IMR-90 (cell line): ENCODE measurements around the gene GHR. TPM values are rescaled to one million over a fixed set of nuclear protein-coding genes. Genes with fewer than 3 reads are reported as not detected.

ENCODE experiments used
- ATAC-seq: fragments of 200-7000 bp; cut with Tn5 transposase; 2 replicates; pipeline ENCODE4 v1.9.1; 2020; ENCODE audit warnings: low read depth, mild to moderate bottlenecking, moderate library complexity
- BruUV-seq: library from RNA; stranded (reverse); fragments of 400-500 nt; replicated peaks from 2 replicates; lab custom pipeline; 2021; lab: Mats Ljungman, UMichigan
- CTCF ChIA-PET: fragments of 300-600 bp; formaldehyde crosslinking; extraction: SDS; loops from one replicate; lab custom pipeline; 2021; ENCODE audit warnings: antibody characterized with exemption; lab: Yijun Ruan, JAX
- POLR2A ChIA-PET: fragments of 300-600 bp; sonication (Branson Sonifier 250); formaldehyde crosslinking; loops from one replicate; lab custom pipeline; 2022; ENCODE audit warnings: antibody characterized with exemption; ENCODE audit not compliant: unreplicated experiment; lab: Charles Lee
- DNase-seq: peaks from one replicate; pipeline ENCODE4 v3.0.0; 2013
- H2AFZ ChIP-seq: replicated peaks from 2 replicates; pipeline ENCODE3; 2013; ENCODE audit warnings: low read length, mild to moderate bottlenecking; ENCODE audit not compliant: poor library complexity
- H2AK5ac ChIP-seq: 2 replicates; pipeline ENCODE4 v1.6.1; 2013; ENCODE audit warnings: low read depth, low read length, inconsistent platforms
- H2AK9ac ChIP-seq: replicated peaks from 2 replicates; pipeline ENCODE3; 2013; ENCODE audit warnings: mild to moderate bottlenecking, low read depth, low read length, moderate library complexity; ENCODE audit not compliant: poor library complexity
- H2BK120ac ChIP-seq: 2 replicates; pipeline ENCODE4 v1.6.1; 2013; ENCODE audit warnings: low read depth, low read length, inconsistent platforms
- H2BK15ac ChIP-seq: 3 replicates; pipeline ENCODE4 v1.6.1; 2013; ENCODE audit warnings: low read depth, low read length, inconsistent platforms
- H2BK20ac ChIP-seq: 2 replicates; pipeline ENCODE4 v1.6.1; 2013; ENCODE audit warnings: low read depth, mild to moderate bottlenecking, inconsistent platforms, low read length, moderate library complexity
- H2BK5ac ChIP-seq: 2 replicates; pipeline ENCODE4 v1.6.1; 2013; ENCODE audit warnings: mild to moderate bottlenecking, low read depth, low read length, inconsistent platforms; ENCODE audit not compliant: poor library complexity, severe bottlenecking
- H3K14ac ChIP-seq: replicated peaks from 2 replicates; pipeline ENCODE4 v1.6.1; 2013; ENCODE audit warnings: low read depth, low read length, inconsistent platforms
- H3K18ac ChIP-seq: 2 replicates; pipeline ENCODE4 v1.6.1; 2013; ENCODE audit warnings: low read depth, low read length, control low read depth
- H3K23ac ChIP-seq: 2 replicates; pipeline ENCODE4 v1.6.1; 2013; ENCODE audit warnings: low read depth, low read length, inconsistent platforms
- H3K27ac ChIP-seq: 2 replicates; pipeline ENCODE4 v1.5.1; 2013; ENCODE audit warnings: mild to moderate bottlenecking, control low read depth, low read length; ENCODE audit not compliant: insufficient read depth
- H3K27me3 ChIP-seq: 2 replicates; pipeline ENCODE4 v1.6.1; 2013; ENCODE audit warnings: low read length; ENCODE audit not compliant: control insufficient read depth, insufficient read depth
- H3K36me3 ChIP-seq: 2 replicates; pipeline ENCODE4 v1.6.1; 2013; ENCODE audit warnings: low read length, mixed read lengths; ENCODE audit not compliant: control insufficient read depth, insufficient read depth
- H3K4ac ChIP-seq: 2 replicates; pipeline ENCODE4 v1.6.1; 2013; ENCODE audit warnings: low read depth, low read length, inconsistent platforms
- H3K4me1 ChIP-seq: 2 replicates; pipeline ENCODE4 v1.6.1; 2013; ENCODE audit warnings: low read length, mixed read lengths; ENCODE audit not compliant: control insufficient read depth, insufficient read depth
- H3K4me2 ChIP-seq: 2 replicates; pipeline ENCODE4 v1.6.1; 2013; ENCODE audit warnings: low read depth, mild to moderate bottlenecking, control low read depth, low read length, moderate library complexity
- H3K4me3 ChIP-seq: 2 replicates; pipeline ENCODE4 v1.5.1; 2013; ENCODE audit warnings: low read depth, mild to moderate bottlenecking, control low read depth, low read length, moderate library complexity; ENCODE audit not compliant: insufficient read depth
- H3K56ac ChIP-seq: 2 replicates; pipeline ENCODE4 v1.6.1; 2013; ENCODE audit warnings: low read length, inconsistent platforms; ENCODE audit not compliant: insufficient read depth; ENCODE audit errors: extremely low read depth
- H3K79me1 ChIP-seq, 2 experiments: 2 replicates each; pipeline ENCODE4 v1.6.1; 2013; ENCODE audit warnings: low read length in 2 of 2, inconsistent platforms in 1 of 2, low read depth in 1 of 2
- H3K9ac ChIP-seq: 2 replicates; pipeline ENCODE4 v1.6.1; 2013; ENCODE audit warnings: low read depth, low read length, control low read depth
- H3K9me1 ChIP-seq: 2 replicates; pipeline ENCODE4 v1.6.1; 2013; ENCODE audit warnings: low read length, inconsistent platforms; ENCODE audit not compliant: insufficient read depth
- H3K9me3 ChIP-seq: 2 replicates; pipeline ENCODE4 v1.6.1; 2013; ENCODE audit warnings: low read length; ENCODE audit not compliant: control insufficient read depth, insufficient read depth
- H4K20me1 ChIP-seq: 2 replicates; pipeline ENCODE4 v1.6.1; 2013; ENCODE audit warnings: low read length, inconsistent platforms; ENCODE audit not compliant: insufficient read depth
- H4K5ac ChIP-seq: 2 replicates; pipeline ENCODE4 v1.6.1; 2013; ENCODE audit warnings: mild to moderate bottlenecking, low read depth, low read length, control low read depth
- H4K8ac ChIP-seq, 2 experiments: 2 replicates each; pipeline ENCODE4 v1.6.1; 2013; ENCODE audit warnings: low read depth in 2 of 2, low read length in 2 of 2, control low read depth in 1 of 2, inconsistent platforms in 1 of 2
- H4K91ac ChIP-seq: 2 replicates; pipeline ENCODE4 v1.6.1; 2013; ENCODE audit warnings: low read depth, low read length, inconsistent platforms; ENCODE audit not compliant: insufficient read depth
- FOS ChIP-seq: fragments of 150-350 bp; IDR thresholded peaks from 2 replicates; pipeline ENCODE4 v1.6.1; 2016; ENCODE audit warnings: low read depth, low read length
- MAZ ChIP-seq: IDR thresholded peaks from 2 replicates; pipeline ENCODE4 v1.6.1; 2012; ENCODE audit warnings: low read depth, mild to moderate bottlenecking, low read length, improper control_type of control experiment, moderate library complexity, borderline replicate concordance
- WGBS, 2 experiments: methylation state at CpG; one replicate each; pipeline versions ENCODE4 v1.1.5 to v1.1.7; 2013; ENCODE audit warnings: missing lambda C conversion rate in 2 of 2; ENCODE audit not compliant: insufficient read length in 1 of 2; ENCODE audit errors: extremely low coverage in 2 of 2; 5-methylcytosine and 5-hydroxymethylcytosine counted together
- dilution Hi-C: fragments of 300-500 bp; cut with HindIII; formaldehyde crosslinking; loops from one replicate; pipeline ENCODE4 v1.14.3; 2018; ENCODE audit warnings: low sequenced_read_pairs; ENCODE audit not compliant: unreplicated experiment
- in situ Hi-C: fragments of 300-500 bp; cut with MboI; formaldehyde crosslinking; loops from 3 replicates; pipeline ENCODE4 v1.14.3; 2019; ENCODE audit warnings: low sequenced_read_pairs, inconsistent platforms, mixed read lengths
- intact Hi-C: fragments of 100-400 bp; cut with micrococcal nuclease; formaldehyde crosslinking; loops from 2 replicates; pipeline ENCODE4 v1.10.0; 2022
- polyA plus RNA-seq, 3 experiments: library from polyadenylated mRNA; depleted of rRNA; stranded (reverse); fragments of >200 nt; gene quantifications; 2 replicates each; pipeline ENCODE4 v1.2.3, GENCODE V29; 2012; ENCODE audit warnings: low replicate concordance in 1 of 3
- total RNA-seq: library from RNA; depleted of rRNA; stranded (reverse); fragments of >200 nt; gene quantifications from 2 replicates; pipeline ENCODE4 v1.2.3, GENCODE V29; 2012

GHR gene
- total and polyA plus RNA-seq, 2 of the 4 experiments (the other 2 are of a cell fraction) = 0.36 to 1.1 TPM

GRCh38 chr5:42397267-42397666 is 26.0 kb upstream of the GHR start:
- H3K4me3 ChIP-seq = no peak overlapping the region
- H2AK5ac ChIP-seq = no peak overlapping the region
- H4K91ac ChIP-seq = no peak overlapping the region
- H3K18ac ChIP-seq = no peak overlapping the region
- CTCF ChIA-PET = no interaction called here
- no peaks in the 10 kb centered on the region for H4K20me1 ChIP-seq
- H4K8ac ChIP-seq = no peak overlapping the region
- no peak overlapping the region for H3K27ac ChIP-seq
- in situ Hi-C loops (no loop called here), intact Hi-C loops (no loop called here), dilution Hi-C loops (no loop called here)
- no peak for ATAC-seq
- no peak overlapping the region for H2BK5ac ChIP-seq
- no peak overlapping the region for H3K9ac ChIP-seq
- no peak overlapping the region for H3K4ac ChIP-seq
- DNase-seq = no peak
- H3K56ac ChIP-seq = no peak overlapping the region
- H2AFZ ChIP-seq = no peak overlapping the region
- POLR2A ChIA-PET = no interaction called here
- no peak overlapping the region for H2BK20ac ChIP-seq
- no peaks in the 10 kb centered on the region for H3K27me3 ChIP-seq
- H3K4me2 ChIP-seq = no peak overlapping the region
- H3K4me1 ChIP-seq = no peaks in the 10 kb centered on the region
- 20% methylated on average over 2 of the region's 8 CpGs; no CpG with 5 or more reads in 1 of the 2 experiments for WGBS, 2 experiments
- no TSS peak for BruUV-seq
- no peak overlapping the region for H2AK9ac ChIP-seq
- H2BK15ac ChIP-seq = no peak overlapping the region
- no peak overlapping the region for H3K14ac ChIP-seq
- H3K79me1 ChIP-seq = no peaks in the 10 kb centered on the region
- H2BK120ac ChIP-seq = no peak overlapping the region
- no peaks in the 10 kb centered on the region for H3K9me1 ChIP-seq
- H4K5ac ChIP-seq = no peak overlapping the region
- H3K23ac ChIP-seq = no peak overlapping the region
- TF ChIP-seq FOS (no peak), MAZ (no peak)
- H3K9me3 ChIP-seq = 0 out of 2 replicates have a peak, but pooled peaks cover 2% of the 10 kb centered on the region
- no peaks in the 10 kb centered on the region for H3K36me3 ChIP-seq
